ENCODE measurements around the gene FGFR3. TPM values are rescaled to one million over a fixed set of nuclear protein-coding genes. Genes with fewer than 3 reads are reported as not detected.

FGFR3 gene
- total RNA-seq, 4 donors from 2014 or later, result 0.22 to 1.3 (median 0.94) TPM; not detected in 1

GRCh38 chr4:1834047-1834775 lies 41.1 kb downstream of the FGFR3 start:
- TF ChIP-seq, protein P1, sequence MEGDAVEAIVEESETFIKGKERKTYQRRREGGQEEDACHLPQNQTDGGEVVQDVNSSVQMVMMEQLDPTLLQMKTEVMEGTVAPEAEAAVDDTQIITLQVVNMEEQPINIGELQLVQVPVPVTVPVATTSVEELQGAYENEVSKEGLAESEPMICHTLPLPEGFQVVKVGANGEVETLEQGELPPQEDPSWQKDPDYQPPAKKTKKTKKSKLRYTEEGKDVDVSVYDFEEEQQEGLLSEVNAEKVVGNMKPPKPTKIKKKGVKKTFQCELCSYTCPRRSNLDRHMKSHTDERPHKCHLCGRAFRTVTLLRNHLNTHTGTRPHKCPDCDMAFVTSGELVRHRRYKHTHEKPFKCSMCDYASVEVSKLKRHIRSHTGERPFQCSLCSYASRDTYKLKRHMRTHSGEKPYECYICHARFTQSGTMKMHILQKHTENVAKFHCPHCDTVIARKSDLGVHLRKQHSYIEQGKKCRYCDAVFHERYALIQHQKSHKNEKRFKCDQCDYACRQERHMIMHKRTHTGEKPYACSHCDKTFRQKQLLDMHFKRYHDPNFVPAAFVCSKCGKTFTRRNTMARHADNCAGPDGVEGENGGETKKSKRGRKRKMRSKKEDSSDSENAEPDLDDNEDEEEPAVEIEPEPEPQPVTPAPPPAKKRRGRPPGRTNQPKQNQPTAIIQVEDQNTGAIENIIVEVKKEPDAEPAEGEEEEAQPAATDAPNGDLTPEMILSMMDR (IDR thresholded peaks at IDR 0.05; ENCODE audit: low read depth), result no peak

- TF ChIP-seq, protein P1 (IDR thresholded peaks at IDR 0.05; ENCODE audit: low read depth), result no peak
Observed at GRCh38 chr4:1836650-1837049, 43.6 kb downstream of the FGFR3 start.

GRCh38 chr4:1837069-1837468 lies 44.0 kb downstream of the FGFR3 start:
- TF ChIP-seq, protein P1 (IDR thresholded peaks at IDR 0.05; ENCODE audit: low read depth), result no peak

- TF ChIP-seq, protein P1 (IDR thresholded peaks at IDR 0.05; ENCODE audit: low read depth), result no peak
Observed at GRCh38 chr4:1839282-1839681, 46.2 kb downstream of the FGFR3 start.

GRCh38 chr4:1841201-1841886 lies 48.3 kb downstream of the FGFR3 start:
- TF ChIP-seq, protein P1 (IDR thresholded peaks at IDR 0.05; ENCODE audit: low read depth), result no peak

GRCh38 chr4:1841887-1842210 lies 48.8 kb downstream of the FGFR3 start:
- TF ChIP-seq, protein P1 (IDR thresholded peaks at IDR 0.05; ENCODE audit: low read depth), result no peak

DNA sequence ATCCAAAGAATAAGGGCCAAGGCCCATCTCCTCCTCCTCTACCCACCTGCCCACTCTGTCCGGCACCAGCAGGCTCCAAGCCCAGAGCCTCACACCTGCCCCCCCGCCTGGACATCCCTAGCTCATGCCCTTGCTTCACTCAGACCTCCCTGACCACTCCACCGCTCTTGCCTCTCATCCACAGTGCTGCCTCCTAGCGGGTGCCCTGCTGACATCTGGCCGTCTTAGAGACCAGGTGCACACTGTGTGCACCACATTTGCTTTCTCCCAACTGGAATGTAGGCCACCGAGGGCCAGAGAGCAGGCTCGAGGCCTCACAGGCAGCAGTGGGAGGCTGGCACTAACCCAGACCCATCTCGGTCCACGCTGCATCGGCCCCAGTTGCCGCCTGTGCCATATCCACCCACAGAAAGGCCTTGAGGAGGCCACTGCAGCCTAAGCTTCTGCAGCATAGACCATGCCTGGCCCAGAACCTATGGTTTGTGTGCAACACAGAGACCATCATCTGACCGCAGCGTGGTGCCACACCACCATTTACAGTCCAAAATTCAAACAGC lies 49.3 kb downstream of the FGFR3 start:
- TF ChIP-seq, protein P1 (IDR thresholded peaks at IDR 0.05; ENCODE audit: low read depth), result no peak
